ENCODE data around the gene TTC32.

TTC32 gene

DNA sequence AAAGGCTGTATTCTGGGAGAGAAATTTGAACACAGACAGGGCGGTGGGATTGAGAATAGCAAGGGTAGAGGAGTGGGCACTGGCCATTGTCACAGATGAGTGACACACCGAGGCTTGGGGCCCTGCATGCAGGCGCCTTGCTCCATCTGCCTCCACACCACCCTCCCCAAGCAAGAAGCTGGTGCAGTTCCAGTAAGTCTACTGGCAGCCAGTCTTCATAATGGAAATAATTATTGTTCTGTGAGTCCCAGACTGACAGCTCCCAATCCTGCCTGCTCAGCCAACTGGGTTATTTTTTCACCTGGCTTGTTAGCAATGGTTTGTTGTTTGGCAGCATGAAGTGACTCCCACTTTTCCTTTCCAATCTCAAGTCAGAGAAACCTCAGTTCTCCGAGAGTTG lies 13.0 kb downstream of the TTC32 start:
- H3K4me3 ChIP-seq (ENCODE audit: low read depth, low read length): no peak overlapping the region
- no peak for DNase-seq (ENCODE audit: low read depth)
- TF ChIP-seq CTCF (conservative IDR thresholded peaks at IDR 0.05; ENCODE audit: low read depth, low read length): no peak

DNA sequence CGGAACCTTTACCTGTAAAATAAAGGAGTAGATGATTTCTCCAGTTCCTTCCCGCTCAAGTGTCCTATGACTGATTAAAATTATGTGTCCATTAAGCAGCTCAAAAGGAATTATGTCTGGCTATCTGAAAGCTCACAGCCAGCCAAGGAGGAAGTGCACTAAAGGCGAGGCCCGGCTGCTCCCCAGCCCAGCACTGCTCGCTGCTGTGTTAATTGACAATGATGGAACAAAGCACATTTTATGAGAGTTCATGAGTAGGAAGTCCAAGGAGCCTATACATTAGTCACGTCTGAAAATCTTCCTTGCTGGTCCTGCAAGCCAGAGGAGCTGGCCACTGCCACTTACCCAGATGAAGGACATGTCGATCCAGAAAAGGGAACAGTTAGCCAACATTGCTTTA lies 14.3 kb downstream of the TTC32 start:
- no peak for TF ChIP-seq CTCF (conservative IDR thresholded peaks at IDR 0.05; ENCODE audit: low read depth, low read length)
- DNase-seq (ENCODE audit: low read depth): no peak
- H3K4me3 ChIP-seq (ENCODE audit: low read depth, low read length): no peak overlapping the region

DNA sequence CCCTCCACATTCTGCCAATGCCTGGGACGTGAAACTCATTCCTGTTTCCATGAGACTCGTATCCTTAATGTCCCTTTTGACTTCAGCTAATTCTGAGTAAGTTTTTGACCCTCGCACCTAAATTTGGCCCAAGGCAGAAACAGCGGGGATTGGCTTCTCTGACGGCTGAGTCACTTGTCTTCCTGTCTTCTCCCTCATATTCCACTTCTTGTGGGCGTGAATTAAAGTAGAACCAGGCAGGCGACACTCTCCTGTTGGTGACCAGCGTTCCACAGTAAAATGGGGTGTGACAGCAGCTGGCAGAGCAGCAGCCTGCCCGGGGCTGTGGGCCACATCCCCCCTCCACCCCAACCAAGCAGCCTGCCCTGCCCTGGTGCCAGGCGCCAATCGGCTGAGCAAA lies 15.5 kb downstream of the TTC32 start:
- H3K4me3 ChIP-seq (ENCODE audit: low read depth, low read length): no peak overlapping the region
- DNase-seq (ENCODE audit: low read depth): no peak
- no peak for TF ChIP-seq CTCF (conservative IDR thresholded peaks at IDR 0.05; ENCODE audit: low read depth, low read length)

DNA sequence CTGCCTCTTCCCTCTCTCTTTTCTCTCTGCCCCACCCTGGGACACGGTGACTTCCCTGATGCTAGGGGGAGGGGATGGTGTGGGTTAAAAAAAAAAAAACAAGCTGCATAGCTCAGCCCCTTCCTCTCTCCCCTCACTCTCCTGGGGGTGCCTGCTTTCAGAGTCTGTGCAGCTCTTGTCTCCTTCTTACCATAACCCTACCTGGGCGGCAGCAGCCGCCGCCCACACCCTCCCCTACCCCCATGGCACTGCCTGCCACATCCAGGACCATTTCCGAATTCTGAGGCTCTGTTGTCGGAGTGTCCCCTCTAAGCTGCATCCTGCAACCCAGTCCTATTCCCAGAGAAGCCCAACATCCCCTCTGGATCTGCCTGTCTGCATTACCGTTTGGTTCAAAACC lies 16.0 kb downstream of the TTC32 start:
- no peak for TF ChIP-seq CTCF (conservative IDR thresholded peaks at IDR 0.05; ENCODE audit: low read depth, low read length)
- DNase-seq (ENCODE audit: low read depth): no peak
- no peak overlapping the region for H3K4me3 ChIP-seq (ENCODE audit: low read depth, low read length)

GRCh38 chr2:19883971-19884720 lies 17.6 kb downstream of the TTC32 start:
- H3K4me3 ChIP-seq (ENCODE audit: low read depth, low read length): no peak overlapping the region
- no peak for TF ChIP-seq CTCF (conservative IDR thresholded peaks at IDR 0.05; ENCODE audit: low read depth, low read length)
- no peak for DNase-seq (ENCODE audit: low read depth)

GRCh38 chr2:19883486-19883885 lies 18.3 kb downstream of the TTC32 start:
- no peak overlapping the region for H3K4me3 ChIP-seq (ENCODE audit: low read depth, low read length)
- no peak for TF ChIP-seq CTCF (conservative IDR thresholded peaks at IDR 0.05; ENCODE audit: low read depth, low read length)
- DNase-seq (ENCODE audit: low read depth): no peak

DNA sequence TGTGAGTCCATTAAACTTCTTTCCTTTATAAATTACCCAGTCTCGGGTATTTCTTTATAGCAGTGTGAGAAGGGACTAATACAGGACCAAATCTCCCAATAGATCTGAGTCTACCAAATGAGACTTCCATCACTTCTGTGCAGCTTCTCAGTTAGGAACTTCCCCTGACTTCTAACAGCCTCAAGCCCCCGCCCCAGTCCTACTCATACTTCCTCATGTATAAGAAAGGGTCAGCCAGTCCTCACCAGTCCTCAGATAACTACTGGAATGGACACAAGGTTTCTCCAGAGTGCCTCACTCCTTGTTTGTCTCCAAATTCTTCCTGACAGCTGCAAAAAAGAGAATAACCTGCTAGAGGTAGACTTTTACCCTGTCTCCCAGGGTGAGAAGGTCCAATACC lies 19.5 kb downstream of the TTC32 start:
- H3K4me3 ChIP-seq (ENCODE audit: low read depth, low read length): no peak overlapping the region
- no peak for TF ChIP-seq CTCF (conservative IDR thresholded peaks at IDR 0.05; ENCODE audit: low read depth, low read length)
- DNase-seq (ENCODE audit: low read depth): no peak
